GOT3 (cell line): ENCODE results near the gene SIL1.

Experiments used
- DNase-seq: peaks from one replicate; lab custom pipeline; 2025; ENCODE audit warnings: mixed read lengths; lab: John Stamatoyannopoulos, UW

Gene SIL1

DNA sequence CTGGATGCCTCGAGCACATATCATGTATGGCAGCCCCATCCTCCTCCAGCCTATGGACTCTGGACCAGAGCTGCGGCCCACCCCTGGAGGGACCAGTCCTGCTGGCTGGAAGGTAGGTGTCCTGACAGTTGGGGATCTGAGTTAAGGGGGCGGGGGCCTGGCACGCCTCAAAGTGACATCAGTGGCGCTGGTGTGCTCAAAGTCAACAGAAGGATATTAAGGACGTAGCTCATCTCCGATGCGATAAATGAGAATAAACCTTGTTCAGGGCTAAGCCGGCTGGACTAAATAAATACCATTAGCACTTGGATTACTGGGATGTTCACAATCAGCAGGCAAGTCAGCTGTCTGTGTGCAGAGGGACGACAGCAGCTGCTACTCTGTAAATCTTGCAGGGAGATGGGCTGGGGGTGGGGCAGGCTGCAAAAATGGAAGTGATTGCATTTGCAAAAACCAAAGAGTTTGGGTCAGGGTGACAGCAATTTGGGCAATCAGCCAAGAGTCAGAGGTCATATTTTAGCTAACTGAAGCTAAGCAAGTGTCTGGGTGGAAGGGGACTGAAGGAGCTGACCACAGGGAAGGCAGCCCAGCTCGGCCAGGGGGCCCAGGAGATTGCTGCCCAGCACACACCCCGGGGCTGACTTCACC, 243.0 kb downstream of the SIL1 start:
- no peak for DNase-seq

DNA sequence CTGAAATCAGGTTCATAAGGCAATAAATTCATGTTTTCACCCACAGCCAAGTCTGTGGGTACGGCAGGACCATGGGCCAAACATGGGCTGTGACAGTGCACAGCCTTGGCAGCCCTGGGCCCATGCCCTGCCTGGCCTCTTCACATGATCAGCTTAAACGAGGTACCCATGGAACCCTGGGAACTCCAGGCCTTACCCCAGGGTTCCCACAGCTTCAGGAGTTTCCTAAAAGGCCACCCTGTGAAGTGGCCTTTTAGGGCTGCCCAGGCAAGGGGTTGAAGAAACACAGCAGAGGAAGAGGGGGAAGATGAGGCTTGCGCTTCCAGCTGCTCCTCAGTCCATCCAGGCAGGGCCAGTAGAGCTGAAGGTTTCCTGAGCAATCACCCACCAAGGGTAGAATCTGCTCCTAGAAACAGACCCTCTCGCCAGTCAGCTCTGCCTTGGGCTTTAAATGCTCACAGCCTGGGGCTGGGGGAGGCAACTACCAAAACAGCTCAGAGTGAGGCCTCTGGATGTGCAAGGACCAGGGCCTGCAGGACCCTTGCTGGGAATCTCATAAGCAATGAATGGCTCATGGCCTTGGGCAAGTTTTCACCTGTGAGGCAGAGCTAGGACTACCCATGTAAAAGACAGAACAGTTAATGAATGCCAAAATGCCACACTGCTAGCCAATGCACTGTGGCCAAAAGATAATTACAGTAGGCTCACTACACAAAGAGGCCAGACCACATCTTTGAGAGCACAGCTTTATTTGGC, 243.7 kb downstream of the SIL1 start:
- no peak for DNase-seq

DNA sequence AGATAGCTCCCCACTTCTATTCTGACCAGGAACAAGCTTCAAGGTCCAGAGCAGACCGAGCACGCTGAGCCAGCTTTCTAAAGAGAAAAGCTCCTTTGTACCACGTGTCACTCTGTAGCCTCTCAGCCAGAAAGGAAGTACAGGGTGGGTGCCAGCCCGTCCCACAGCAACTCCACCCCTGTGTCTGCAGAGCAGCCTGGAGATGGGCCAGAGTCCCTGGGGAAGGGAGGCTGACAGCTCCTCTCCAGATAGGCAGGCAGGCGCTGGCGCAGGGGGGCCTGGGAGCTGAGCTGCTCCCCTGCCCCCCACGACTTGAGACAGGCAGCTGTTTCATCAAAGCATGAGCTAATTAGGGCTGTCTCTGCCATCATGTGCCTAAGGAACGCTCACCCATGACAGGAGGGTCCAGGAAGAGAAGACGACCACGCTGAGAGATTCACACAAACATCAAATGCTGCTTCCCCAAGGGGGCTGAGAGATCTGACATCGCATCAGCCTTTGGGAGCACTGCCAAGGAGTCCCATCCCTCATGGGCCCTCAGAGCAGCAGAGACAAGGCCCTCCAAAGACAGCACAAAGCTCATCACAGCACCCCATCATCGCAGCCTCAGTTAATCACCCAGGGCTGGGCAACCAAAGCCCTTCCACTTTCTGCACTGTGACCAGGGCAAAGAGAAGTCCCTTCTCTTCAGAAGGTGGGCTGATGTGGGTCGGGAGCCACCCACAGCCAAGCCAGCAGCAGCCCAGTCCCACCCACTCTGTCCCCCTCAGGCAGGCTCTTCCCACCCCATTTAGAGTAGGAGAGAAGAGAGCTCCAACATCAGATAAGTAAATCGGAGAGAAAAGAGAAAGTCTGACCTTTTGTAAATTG, 244.5 kb downstream of the SIL1 start:
- DNase-seq, result no peak

DNA sequence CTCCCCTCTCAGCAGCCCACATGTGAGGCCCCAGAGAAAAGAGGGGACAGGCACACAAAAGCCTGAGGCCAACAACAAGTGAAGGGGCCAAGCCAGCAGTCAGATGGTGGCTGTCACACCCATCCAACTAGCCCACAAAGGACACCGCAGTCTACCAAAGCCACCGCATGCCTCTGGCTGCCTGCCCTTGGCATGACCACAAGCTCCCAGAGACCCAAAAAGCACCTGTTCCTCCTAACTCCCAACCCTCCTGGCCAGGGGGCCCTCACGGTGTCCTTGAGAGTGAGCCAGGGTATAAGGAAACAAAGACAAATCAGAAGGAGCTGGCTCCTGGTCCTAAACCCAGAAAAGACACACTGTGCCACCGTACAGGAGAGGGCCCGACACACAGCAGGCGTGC, 245.2 kb downstream of the SIL1 start:
- no peak for DNase-seq

DNA sequence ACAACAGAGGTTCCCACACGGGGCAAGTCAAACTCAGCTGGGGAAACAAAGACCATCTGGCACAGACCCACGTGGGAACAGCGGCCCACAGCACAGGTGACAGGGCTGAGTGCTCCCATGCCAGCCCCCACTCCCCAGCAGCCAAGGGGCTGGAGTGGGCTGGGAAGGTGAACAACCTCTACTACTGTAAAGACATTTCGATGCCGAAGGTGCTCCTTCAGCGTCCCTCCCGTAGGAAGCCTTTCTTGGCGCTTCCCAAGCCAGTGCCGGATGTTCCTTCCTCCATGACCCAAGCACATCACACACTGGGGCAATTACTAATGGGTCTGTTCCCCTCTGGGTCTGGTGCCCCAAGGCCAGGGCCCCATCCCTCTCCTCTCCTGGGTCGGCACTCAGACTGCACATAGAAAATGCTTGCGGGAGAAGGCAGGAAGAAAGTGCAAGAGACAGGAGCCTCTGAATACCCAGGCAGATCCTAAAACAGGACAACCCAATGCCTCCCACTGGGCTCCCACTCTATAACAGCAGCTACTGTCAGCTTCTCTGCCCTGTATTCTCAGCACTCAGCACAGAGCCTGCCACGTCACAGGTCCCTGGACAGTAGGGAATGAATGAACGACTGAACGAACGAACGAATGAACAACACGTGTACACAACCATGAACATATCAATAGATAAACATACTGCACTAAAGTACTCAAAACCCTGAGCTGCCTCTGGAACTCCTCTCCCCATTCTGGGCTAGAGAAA, 246.0 kb downstream of the SIL1 start:
- DNase-seq, result no peak

DNA sequence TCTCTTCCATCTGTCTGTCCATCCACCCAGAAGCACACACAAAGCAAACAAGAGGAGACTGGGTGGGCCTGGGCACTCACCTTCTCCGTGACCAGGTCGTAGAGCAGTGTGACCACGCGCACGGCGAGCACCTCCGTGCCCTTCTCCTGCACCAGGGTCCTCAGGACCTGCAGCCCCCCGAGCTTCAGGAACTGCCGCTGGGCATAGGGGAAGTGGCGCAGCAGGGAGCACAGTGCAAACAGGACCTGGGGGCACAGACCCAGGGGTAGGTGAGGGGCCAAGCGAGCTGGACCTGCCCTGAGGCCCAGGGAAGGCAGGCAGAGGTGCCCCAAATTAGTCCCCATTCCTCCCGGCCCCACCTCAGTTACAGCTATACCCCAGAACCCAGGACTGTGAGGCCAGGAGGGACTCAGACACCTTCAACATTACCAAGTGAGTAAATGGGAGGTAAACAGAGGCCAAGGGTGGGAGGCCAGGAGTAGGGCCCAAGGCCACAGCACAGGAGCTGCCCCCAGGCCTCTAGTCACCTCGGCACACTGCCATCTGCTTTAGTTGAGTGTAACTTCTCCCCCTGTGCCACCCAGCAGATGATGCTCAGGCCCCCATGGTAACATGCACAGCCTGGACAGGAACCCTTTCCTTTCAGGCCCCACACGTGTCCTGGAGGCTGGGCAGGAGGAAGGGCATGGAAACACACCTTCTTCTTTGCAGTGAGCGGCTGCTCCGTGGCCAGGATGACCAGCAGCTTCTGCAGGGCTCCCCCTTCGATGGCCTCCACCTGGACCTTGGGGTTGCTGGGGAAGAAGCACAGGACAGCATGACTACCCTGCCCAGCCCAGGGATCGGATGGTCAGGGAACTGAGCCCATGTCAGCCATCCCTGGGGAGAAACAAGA, 246.8 kb downstream of the SIL1 start:
- no peak for DNase-seq

DNA sequence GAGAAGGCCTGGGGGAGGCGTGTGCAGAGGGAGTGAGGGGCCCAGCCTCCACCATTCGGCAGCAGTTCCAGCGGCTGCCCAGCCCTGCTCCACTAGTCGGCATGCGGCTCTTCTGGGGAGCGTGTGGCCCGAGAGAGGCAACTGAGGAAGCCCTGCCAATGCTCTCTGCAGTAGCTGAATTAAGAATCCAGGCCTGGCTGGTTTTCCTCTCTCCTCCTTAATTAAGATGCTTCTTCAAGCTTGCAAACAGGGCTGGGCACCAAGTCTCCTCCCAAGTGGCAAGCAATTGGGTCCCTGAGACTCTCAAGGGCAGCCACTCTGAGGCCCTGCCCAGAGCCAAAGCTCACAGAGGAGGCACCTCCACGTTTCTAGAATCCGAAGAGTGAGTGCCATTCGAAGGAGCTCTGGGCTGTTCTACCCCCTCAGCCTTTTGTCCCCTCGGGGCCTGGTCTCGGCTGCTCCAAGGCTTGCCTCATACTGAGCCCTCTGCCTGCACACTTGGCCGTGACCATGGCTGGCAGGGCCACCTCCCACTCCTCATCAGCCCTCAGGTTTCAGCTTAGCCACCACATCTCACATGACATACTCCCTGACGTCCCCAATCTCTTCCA, 247.6 kb downstream of the SIL1 start:
- DNase-seq, result no peak

DNA sequence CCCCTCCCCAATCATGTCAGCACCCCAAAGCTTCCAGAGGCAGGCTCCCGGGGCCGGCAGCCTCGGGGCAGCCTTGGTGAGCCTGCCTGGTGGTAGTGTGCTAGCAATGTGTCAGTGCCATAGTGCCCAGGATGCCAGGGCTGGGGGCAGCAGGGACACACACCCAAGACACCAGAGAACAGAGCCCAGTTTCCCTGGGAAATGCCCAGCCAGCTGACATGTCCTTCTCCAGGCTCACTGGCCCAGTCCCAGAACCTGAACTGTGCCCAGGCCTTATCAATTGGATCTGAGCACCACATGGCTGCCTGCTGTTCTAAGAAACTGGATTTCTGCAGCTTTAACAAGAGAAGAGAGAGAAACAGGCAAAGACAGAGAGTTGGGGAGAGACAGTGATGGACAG, 248.2 kb downstream of the SIL1 start:
- DNase-seq, result no peak

DNA sequence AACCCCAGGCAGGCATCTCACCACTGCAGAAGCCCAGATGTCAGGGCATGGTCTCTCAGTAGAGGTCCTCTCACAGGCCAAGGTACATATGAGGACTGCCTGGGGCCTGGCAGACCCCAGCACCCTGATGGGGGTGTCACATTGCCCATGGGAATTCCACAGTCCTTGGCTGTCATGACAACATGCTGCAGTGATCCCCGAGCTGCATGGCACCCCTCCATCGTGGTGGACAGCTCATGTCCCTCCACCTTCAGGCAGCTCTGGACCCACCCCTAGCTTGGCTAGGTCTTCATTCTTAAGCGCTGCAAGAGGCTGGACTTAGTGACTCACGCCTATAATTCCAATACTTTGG, 249.0 kb downstream of the SIL1 start:
- DNase-seq, result no peak

DNA sequence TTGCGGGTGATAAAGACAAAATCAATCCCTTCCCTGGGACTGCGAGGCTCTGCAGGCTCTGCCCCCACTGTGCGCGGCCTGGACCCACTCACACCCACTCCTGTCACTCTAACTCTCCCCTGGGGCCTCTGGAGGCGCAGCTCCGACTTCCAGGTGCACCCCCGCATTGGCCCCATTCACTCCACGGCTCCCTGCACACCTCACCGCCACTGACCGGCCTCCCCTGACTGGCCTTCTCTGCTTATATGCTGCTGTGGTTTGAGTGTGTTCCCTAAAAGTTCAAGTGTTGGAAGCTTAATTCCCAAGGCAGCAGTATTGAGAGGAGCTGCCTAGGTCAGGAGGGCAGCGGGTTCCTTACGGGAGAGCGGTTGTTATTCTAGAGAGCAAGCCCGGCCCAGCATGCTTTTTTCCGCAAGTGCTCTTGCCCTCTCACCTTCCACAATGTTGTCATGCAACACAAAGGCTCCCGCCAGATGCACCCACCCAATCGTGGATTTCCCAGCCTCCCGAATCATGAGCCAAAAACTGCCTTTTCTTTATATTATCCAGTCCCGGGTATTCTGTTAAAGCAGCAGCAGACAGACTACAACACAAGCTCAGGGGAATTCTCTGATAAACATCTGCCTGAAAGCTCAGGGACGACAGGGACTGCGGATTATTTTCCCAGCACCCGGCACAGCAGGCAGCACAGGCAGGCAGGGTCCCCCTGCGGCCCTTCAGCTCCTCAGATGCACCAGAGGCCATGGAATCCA, 249.5 kb downstream of the SIL1 start:
- DNase-seq, result no peak

DNA sequence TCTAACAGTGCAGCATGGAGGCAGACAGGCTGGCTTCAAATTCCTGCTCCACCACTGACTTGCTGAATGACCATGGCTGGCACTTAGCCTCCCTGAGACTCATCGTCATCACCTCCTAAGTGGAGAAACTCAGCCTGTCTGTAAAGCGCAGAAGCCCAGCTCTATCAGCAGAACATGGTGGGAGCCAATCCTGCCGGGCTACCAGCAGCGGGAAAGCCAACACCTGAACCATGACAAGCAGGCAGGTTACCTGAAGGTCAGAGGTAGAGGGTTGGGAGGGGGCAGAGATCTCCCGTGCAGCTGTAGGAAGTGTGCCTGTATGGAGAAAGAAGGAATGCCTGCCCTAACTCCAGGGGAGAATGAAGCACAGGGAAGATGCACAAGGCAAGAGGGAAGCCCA, 250.4 kb downstream of the SIL1 start:
- DNase-seq, result no peak

DNA sequence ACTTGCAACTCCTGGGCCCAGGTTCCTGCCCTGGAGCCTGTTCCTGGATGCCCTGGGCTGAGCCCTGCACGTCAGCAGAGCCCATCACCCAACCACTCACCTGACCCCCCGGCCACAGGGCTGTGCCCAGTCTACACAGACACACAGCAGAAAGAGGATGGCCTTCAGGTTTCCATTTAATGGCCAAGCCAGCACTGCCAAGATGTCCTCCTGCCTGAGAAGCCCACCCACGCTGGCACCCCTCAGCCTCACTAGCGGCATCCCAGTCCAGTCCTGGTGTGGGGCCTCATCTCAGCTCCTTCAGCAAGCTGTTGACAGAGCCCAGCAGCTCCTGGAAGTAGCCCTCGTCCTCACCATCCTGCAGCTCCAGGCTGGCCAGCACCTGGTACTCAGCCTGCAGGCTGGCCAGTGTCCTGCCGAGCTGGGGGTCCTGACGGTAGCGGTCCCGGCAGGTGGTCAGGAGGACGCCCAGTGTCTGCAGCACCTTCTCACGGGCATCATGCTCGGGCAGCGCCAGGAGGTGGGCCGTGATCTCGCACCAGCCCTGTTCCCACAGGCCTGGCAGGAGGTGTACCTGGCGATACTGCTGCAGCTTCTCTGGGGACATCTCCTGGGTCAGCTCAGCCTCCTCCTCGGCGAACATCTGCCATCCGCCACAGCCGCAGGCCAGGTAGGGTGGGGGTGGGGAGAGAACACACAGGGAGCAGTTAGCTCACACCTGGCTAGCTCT, 251.2 kb downstream of the SIL1 start:
- no peak for DNase-seq

DNA sequence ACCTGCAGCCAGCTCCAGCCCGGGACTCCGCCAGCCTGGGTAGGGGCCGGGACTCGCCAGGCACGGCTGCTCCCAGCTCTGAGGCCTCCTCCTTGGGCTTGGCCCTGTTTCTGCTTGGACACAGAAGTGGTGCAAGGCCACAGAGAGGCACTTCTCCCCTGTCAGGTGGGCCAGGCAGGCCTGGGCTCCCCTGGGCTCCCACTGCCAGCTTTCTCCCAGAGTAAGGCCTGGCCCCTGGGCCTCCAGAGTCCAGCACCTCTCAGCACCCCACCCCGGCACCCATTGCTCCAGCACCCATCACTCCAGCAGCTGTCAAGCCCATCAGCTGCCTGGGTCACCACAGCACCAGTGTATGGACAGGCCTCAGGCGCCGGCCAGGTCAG, 251.9 kb downstream of the SIL1 start:
- no peak for DNase-seq

DNA sequence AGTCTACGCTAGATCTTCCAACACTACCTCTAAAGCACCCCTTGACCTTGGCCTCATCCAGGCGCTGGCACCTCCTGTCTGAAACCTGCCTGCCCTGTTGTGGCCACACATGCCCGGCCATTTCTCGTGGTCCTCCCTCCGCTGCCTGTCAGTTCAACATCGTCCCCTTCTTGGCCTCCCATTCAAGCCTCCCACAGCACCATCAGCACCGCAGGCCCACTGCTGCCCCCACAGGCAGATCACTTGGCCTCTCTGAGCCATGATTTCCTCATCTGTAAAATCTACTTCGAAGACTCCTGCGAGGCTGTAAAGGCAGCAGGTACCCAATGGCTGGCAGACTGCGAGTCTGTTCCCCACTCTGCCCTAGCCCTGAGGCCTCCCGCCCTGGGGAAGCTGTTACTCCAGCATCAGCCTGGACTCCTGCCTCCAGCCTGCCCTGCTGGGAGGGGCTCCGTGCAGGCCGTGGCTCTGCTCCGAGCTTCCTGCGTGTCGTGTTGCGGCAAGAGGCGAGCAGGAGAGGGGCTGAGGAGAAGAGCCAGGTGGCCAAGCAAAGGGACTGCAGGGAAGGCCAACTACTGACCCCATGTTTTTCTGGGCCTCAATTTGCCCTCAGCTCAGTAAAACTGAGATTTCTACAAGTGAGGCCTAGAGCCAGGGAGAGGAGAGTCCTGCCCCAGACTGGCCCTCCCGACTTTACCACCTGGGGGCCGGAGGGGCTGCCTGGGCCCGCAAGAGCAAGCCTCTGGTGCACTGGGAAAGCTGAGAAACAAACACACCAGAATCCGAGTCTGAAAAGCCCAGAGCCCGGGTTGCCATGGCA, 252.5 kb downstream of the SIL1 start:
- no peak for DNase-seq

DNA sequence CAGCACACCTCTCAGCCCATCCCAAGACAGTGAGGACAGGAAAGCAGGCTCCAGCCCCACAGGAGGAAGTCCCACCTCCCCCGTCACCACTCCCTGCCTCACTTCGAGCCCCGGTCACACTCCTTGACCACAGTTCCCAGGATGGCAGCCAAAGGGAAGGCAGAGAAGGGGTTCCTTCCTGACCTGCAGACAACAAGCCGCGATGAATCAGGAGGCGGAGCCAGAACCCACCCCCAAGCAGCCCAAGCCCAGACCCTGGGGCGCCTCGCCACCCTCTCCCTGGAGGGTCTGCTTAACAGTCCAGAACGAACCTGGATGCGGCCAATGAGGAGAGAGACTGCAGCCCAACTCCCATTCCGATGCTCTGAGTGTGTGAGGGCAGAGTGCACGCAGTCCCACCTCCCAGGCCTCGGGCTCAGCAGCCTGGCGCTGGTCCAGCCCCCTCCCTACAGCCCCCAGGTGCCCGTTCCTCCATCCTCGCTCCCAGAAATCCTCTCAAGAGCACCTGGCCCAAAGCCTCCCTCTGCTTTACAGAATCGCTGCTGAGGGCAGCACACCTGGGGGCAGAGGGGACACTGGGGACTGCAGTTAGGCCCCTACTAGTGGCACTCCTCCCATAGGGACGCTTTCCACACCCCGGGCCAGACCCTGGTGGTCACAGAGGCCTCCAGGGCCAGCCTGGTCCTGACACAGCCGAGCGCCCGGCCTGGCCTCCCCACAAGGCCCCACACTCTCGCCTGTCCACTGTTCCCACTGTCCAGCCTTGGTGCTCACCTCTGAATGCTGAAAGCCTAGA, 253.4 kb downstream of the SIL1 start:
- no peak for DNase-seq

DNA sequence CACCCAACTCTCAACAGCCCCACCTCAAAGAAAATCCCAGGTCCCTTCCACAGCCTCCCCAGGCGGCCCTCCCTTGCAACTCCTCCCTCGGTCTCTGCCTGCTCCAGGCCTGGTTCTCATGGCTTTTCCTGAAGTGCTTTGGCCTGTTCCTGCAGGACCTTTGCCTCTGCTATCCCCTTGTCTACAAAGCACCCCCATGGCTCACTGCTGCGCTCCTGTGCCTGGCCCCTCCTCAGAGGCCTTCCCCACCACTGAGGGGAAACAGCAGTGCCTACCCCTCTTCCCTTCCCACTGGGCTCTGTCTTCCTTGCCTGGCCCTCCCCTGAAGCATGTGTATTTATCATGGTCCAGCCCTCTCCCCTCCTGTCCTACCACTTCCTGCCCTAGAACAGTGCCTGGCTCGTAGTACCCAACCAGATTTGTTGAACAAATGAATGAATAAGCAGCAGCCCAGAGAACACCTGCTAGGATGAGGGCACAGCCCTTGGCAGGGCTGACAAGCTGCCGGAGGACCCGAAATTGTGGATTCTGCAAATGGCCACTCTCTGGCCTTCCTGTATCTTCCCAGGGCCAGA, 254.5 kb downstream of the SIL1 start:
- no peak for DNase-seq

DNA sequence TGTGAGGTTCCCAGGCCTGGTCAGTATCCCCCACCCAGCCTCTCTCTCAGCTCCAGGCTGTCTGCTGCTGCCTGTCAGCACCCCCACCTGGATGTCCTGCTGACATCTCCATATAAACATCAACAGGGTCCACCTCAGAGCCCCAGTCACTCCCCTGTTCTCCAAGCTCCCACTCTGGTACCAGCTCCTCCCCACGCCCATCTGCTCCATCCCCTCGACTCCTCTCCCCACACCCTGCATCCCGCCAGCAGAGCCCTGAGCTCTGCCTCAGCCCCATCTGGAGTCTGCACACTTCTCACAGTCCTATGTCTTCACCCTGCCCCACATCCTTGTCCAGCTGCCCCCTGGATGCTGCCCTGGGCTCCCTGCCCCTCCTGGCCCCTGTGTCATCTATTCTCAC, 255.3 kb downstream of the SIL1 start:
- no peak for DNase-seq
